Measurements from ENCODE around the gene SLC12A9. TPM values are rescaled to one million over a fixed set of nuclear protein-coding genes. Genes with fewer than 3 reads are reported as not detected.

Gene SLC12A9
- total RNA-seq, 4 donors from 2014 or later, result 22.5 to 33.8 (median 26.4) TPM

- H3K9me3 ChIP-seq, result no peaks in the 10 kb centered on the region
- H3K4me3 ChIP-seq, result no peak overlapping the region
- no peak for DNase-seq (ENCODE audit: low spot score in 2 of 2)
- 78% methylated on average over 6 of the region's 6 CpGs for WGBS
- peaks cover 47% of the 10 kb centered on the region for H3K4me1 ChIP-seq
- H3K27ac ChIP-seq, result no peak overlapping the region
- no peaks in the 10 kb centered on the region for H3K27me3 ChIP-seq
- TF ChIP-seq POLR2A (IDR thresholded peaks at IDR 0.05) (no peak), POLR2AphosphoS5 (IDR thresholded peaks at IDR 0.05) (no peak), EP300 (IDR thresholded peaks at IDR 0.05) (no peak)
- TF ChIP-seq, protein P1, sequence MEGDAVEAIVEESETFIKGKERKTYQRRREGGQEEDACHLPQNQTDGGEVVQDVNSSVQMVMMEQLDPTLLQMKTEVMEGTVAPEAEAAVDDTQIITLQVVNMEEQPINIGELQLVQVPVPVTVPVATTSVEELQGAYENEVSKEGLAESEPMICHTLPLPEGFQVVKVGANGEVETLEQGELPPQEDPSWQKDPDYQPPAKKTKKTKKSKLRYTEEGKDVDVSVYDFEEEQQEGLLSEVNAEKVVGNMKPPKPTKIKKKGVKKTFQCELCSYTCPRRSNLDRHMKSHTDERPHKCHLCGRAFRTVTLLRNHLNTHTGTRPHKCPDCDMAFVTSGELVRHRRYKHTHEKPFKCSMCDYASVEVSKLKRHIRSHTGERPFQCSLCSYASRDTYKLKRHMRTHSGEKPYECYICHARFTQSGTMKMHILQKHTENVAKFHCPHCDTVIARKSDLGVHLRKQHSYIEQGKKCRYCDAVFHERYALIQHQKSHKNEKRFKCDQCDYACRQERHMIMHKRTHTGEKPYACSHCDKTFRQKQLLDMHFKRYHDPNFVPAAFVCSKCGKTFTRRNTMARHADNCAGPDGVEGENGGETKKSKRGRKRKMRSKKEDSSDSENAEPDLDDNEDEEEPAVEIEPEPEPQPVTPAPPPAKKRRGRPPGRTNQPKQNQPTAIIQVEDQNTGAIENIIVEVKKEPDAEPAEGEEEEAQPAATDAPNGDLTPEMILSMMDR (IDR thresholded peaks at IDR 0.05), result no peak
- H3K36me3 ChIP-seq, result peaks cover 29% of the 10 kb centered on the region
Measured at GRCh38 chr7:100878685-100879084, 26.2 kb downstream of the SLC12A9 start.

- peaks cover 40% of the 10 kb centered on the region for H3K36me3 ChIP-seq
- H3K4me1 ChIP-seq, result peaks cover 37% of the 10 kb centered on the region
Measured at GRCh38 chr7:100879685-100880261, 27.3 kb downstream of the SLC12A9 start.

DNA sequence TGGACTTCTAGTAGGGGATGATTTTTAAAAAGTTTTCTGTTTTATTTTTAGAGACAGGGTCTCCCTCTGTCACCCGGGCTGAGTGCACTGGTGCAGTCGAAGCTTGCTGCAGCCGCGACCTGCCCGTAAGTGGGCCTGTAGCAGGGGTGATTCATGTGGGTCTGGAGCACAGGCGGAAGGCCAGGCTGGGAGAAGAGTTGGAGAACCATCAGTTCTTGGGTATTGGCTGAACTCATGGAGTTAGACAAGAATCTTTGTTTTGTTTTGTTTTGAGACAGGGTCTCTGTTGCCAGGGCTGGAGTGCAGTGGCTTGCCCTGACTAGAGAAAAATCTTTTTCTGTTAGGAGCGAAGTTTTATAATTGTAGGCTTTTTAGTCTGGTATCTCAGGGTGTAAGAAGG lies 28.1 kb downstream of the SLC12A9 start:
- Histone ChIP-seq H3K27ac (no peak overlapping the region), H3K4me3 (no peak overlapping the region), H3K27me3 (no peaks in the 10 kb centered on the region), H3K36me3 (peaks cover 49% of the 10 kb centered on the region), H3K4me1 (peaks cover 36% of the 10 kb centered on the region), H3K9me3 (no peaks in the 10 kb centered on the region)
- no peak for TF ChIP-seq EP300 (IDR thresholded peaks at IDR 0.05)
- TF ChIP-seq POLR2AphosphoS5 (IDR thresholded peaks at IDR 0.05), result no peak
- TF ChIP-seq, protein P1 (IDR thresholded peaks at IDR 0.05), result no peak
- 87% methylated on average over 7 of the region's 7 CpGs for WGBS
- DNase-seq (ENCODE audit: low spot score in 2 of 2), result no peak

More at GRCh38 chr7:100879685-100880261, 27.3 kb downstream of the SLC12A9 start:
- DNase-seq (ENCODE audit: low spot score in 2 of 2), result no peak
- no peak overlapping the region for H3K4me3 ChIP-seq
- H3K27ac ChIP-seq, result no peak overlapping the region
- TF ChIP-seq POLR2A (IDR thresholded peaks at IDR 0.05) (no peak), POLR2AphosphoS5 (IDR thresholded peaks at IDR 0.05) (no peak)
- TF ChIP-seq, protein P1 (IDR thresholded peaks at IDR 0.05), result no peak
- 75% methylated on average over 11 of the region's 11 CpGs for WGBS
- H3K9me3 ChIP-seq, result no peaks in the 10 kb centered on the region
- no peaks in the 10 kb centered on the region for H3K27me3 ChIP-seq

DNA sequence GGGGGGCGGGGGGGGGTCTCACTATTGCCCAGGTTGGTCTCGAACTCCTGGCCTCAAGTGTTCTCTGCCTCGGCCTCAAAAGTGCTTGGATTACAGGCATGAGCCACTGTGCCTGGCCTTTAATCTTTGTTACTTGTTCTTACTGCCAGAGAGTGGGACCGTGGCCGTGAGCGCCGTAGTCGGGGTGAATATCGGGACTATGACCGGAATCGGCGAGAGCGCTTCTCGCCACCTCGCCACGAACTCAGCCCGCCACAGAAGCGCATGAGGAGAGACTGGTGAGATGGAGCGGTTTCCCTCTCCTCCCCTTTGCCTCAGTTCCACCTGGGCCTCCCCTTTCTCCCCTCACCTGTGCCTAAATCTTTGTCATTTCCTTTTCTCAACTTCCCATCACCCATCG lies 28.6 kb downstream of the SLC12A9 start:
- peaks cover 31% of the 10 kb centered on the region for H3K4me1 ChIP-seq
- H3K36me3 ChIP-seq, result peaks cover 54% of the 10 kb centered on the region
- no peaks in the 10 kb centered on the region for H3K27me3 ChIP-seq
- TF ChIP-seq POLR2AphosphoS5 (IDR thresholded peaks at IDR 0.05) (no peak), POLR2A (IDR thresholded peaks at IDR 0.05) (no peak), EP300 (IDR thresholded peaks at IDR 0.05) (no peak)
- TF ChIP-seq, protein P1 (IDR thresholded peaks at IDR 0.05), result no peak
- H3K4me3 ChIP-seq, result no peak overlapping the region
- no peak overlapping the region for H3K27ac ChIP-seq
- WGBS, result 97% methylated on average over 20 of the region's 20 CpGs
- DNase-seq (ENCODE audit: low spot score in 2 of 2), result no peak
- H3K9me3 ChIP-seq, result no peaks in the 10 kb centered on the region

- whole genome bisulfite sequencing, result 94% methylated on average over 9 of the region's 9 CpGs
- H3K4me1 ChIP-seq, result peaks cover 20% of the 10 kb centered on the region
- DNase-seq (ENCODE audit: low spot score in 2 of 2), result no peak
Measured at GRCh38 chr7:100882201-100882600, 29.7 kb downstream of the SLC12A9 start.

More at GRCh38 chr7:100882201-100882600, 29.7 kb downstream of the SLC12A9 start:
- no peak overlapping the region for H3K27ac ChIP-seq
- H3K36me3 ChIP-seq, result peaks cover 64% of the 10 kb centered on the region
- no peak overlapping the region for H3K4me3 ChIP-seq
- H3K27me3 ChIP-seq, result no peaks in the 10 kb centered on the region
- TF ChIP-seq POLR2A (IDR thresholded peaks at IDR 0.05) (no peak), POLR2AphosphoS5 (IDR thresholded peaks at IDR 0.05) (no peak), EP300 (IDR thresholded peaks at IDR 0.05) (no peak)
- TF ChIP-seq, protein P1 (IDR thresholded peaks at IDR 0.05), result no peak
- no peaks in the 10 kb centered on the region for H3K9me3 ChIP-seq
